ENCODE measurements around the gene MPDU1.

The MPDU1 gene

GRCh38 chr17:7573324-7574080 is 10.2 kb upstream of the MPDU1 start:
- Histone ChIP-seq H3K9me3 (ENCODE audit: severe bottlenecking) (no peaks in the 10 kb centered on the region), H3K36me3 (ENCODE audit: low read depth) (peaks cover 80% of the 10 kb centered on the region), H3K27ac (ENCODE audit: poor library complexity, severe bottlenecking) (peak overlapping the region; percentile 98), H3K27me3 (ENCODE audit: insufficient read depth, poor library complexity, severe bottlenecking) (no peaks in the 10 kb centered on the region), H3K4me1 (ENCODE audit: insufficient read depth, poor library complexity, severe bottlenecking) (peaks cover 16% of the 10 kb centered on the region), H3K4me3 (ENCODE audit: severe bottlenecking) (peak overlapping the region; percentile 71)
- peak; percentile 81 for DNase-seq (ENCODE audit: low spot score)
- peak; percentile 29 for ATAC-seq (ENCODE audit: low read depth)
- no peak for TF ChIP-seq CTCF (IDR thresholded peaks at IDR 0.05; ENCODE audit: poor library complexity, severe bottlenecking)

- Histone ChIP-seq H3K4me3 (ENCODE audit: severe bottlenecking) (peak overlapping the region; percentile 71), H3K27ac (ENCODE audit: poor library complexity, severe bottlenecking) (peak overlapping the region; percentile 98), H3K4me1 (ENCODE audit: insufficient read depth, poor library complexity, severe bottlenecking) (peaks cover 20% of the 10 kb centered on the region), H3K27me3 (ENCODE audit: insufficient read depth, poor library complexity, severe bottlenecking) (no peaks in the 10 kb centered on the region), H3K36me3 (ENCODE audit: low read depth) (peaks cover 84% of the 10 kb centered on the region), H3K9me3 (ENCODE audit: severe bottlenecking) (no peaks in the 10 kb centered on the region)
- no peak for TF ChIP-seq CTCF (IDR thresholded peaks at IDR 0.05; ENCODE audit: poor library complexity, severe bottlenecking)
- DNase-seq (ENCODE audit: low spot score) (no peak), ATAC-seq (ENCODE audit: low read depth) (no peak)
Observed at GRCh38 chr17:7574176-7574953, 9.3 kb upstream of the MPDU1 start.

GRCh38 chr17:7575481-7575883 is 8.2 kb upstream of the MPDU1 start:
- no peak for TF ChIP-seq CTCF (IDR thresholded peaks at IDR 0.05; ENCODE audit: poor library complexity, severe bottlenecking)
- H3K27me3 ChIP-seq (ENCODE audit: insufficient read depth, poor library complexity, severe bottlenecking): no peaks in the 10 kb centered on the region
- H3K27ac ChIP-seq (ENCODE audit: poor library complexity, severe bottlenecking): peak overlapping the region; percentile 98
- no peaks in the 10 kb centered on the region for H3K9me3 ChIP-seq (ENCODE audit: severe bottlenecking)
- no peak for ATAC-seq (ENCODE audit: low read depth)
- DNase-seq (ENCODE audit: low spot score): no peak
- peaks cover 73% of the 10 kb centered on the region for H3K36me3 ChIP-seq (ENCODE audit: low read depth)
- peaks cover 20% of the 10 kb centered on the region for H3K4me1 ChIP-seq (ENCODE audit: insufficient read depth, poor library complexity, severe bottlenecking)
- H3K4me3 ChIP-seq (ENCODE audit: severe bottlenecking): no peak overlapping the region

- H3K4me1 ChIP-seq (ENCODE audit: insufficient read depth, poor library complexity, severe bottlenecking): peaks cover 20% of the 10 kb centered on the region
- ATAC-seq (ENCODE audit: low read depth) (no peak), DNase-seq (ENCODE audit: low spot score) (no peak)
- H3K4me3 ChIP-seq (ENCODE audit: severe bottlenecking): no peak overlapping the region
- peaks cover 69% of the 10 kb centered on the region for H3K36me3 ChIP-seq (ENCODE audit: low read depth)
- no peaks in the 10 kb centered on the region for H3K27me3 ChIP-seq (ENCODE audit: insufficient read depth, poor library complexity, severe bottlenecking)
- TF ChIP-seq CTCF (IDR thresholded peaks at IDR 0.05; ENCODE audit: poor library complexity, severe bottlenecking): no peak
- no peaks in the 10 kb centered on the region for H3K9me3 ChIP-seq (ENCODE audit: severe bottlenecking)
- H3K27ac ChIP-seq (ENCODE audit: poor library complexity, severe bottlenecking): peak overlapping the region; percentile 98
Observed at GRCh38 chr17:7575959-7576358, 7.7 kb upstream of the MPDU1 start.
